OCI-LY3 (cell line): ENCODE results near the gene AIG1.

Experiments used
- EZH2phosphoT487 ChIP-seq: fragments of 200-600 bp; shearing (Covaris generic); IDR thresholded peaks from 2 replicates; pipeline ENCODE4 v1.6.1; 2018; ENCODE audit warnings: antibody characterized with exemption, mixed run types, low read depth
- TF ChIP-seq, protein P1 (sequence below): fragments of 200-600, 300-600 bp; sonication (generic); IDR thresholded peaks from 2 replicates; pipeline ENCODE4 v1.5.1; 2014; ENCODE audit warnings: antibody characterized with exemption, low read length, low read depth

DNA sequence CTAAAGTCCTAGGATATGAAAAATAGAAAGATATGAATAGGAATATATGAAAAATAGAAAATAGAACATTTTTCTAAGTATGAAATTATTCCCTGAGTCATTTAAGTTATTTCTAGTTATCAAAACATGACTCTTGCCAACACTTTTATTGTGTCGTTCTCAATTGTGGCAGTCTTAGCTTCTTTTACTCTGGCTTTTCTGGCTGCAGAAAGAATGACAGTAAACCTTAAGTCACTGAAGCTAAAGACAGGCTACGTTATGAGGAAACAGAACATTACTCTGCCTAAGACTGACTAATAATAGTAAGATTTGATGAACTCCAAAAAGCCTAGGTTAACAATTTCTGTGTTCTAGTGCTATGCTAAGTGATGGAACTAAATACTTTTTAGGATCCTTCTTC lies 74.6 kb downstream of the AIG1 start:
- TF ChIP-seq, protein P1, sequence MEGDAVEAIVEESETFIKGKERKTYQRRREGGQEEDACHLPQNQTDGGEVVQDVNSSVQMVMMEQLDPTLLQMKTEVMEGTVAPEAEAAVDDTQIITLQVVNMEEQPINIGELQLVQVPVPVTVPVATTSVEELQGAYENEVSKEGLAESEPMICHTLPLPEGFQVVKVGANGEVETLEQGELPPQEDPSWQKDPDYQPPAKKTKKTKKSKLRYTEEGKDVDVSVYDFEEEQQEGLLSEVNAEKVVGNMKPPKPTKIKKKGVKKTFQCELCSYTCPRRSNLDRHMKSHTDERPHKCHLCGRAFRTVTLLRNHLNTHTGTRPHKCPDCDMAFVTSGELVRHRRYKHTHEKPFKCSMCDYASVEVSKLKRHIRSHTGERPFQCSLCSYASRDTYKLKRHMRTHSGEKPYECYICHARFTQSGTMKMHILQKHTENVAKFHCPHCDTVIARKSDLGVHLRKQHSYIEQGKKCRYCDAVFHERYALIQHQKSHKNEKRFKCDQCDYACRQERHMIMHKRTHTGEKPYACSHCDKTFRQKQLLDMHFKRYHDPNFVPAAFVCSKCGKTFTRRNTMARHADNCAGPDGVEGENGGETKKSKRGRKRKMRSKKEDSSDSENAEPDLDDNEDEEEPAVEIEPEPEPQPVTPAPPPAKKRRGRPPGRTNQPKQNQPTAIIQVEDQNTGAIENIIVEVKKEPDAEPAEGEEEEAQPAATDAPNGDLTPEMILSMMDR: no peak
- TF ChIP-seq EZH2phosphoT487: no peak
